GM18861 (cell line): ENCODE results near the gene GNE.
"Not testable (repeated sequence)": the region's sequence is repeated elsewhere in the genome, so short reads cannot be mapped to it uniquely, and the experiment has no call there.

Experiments
- ATAC-seq: cut with Tn5 transposase; IDR thresholded peaks from one replicate; pipeline ENCODE4 v1.9.1; 2021; ENCODE audit not compliant: unreplicated experiment

GNE gene

DNA sequence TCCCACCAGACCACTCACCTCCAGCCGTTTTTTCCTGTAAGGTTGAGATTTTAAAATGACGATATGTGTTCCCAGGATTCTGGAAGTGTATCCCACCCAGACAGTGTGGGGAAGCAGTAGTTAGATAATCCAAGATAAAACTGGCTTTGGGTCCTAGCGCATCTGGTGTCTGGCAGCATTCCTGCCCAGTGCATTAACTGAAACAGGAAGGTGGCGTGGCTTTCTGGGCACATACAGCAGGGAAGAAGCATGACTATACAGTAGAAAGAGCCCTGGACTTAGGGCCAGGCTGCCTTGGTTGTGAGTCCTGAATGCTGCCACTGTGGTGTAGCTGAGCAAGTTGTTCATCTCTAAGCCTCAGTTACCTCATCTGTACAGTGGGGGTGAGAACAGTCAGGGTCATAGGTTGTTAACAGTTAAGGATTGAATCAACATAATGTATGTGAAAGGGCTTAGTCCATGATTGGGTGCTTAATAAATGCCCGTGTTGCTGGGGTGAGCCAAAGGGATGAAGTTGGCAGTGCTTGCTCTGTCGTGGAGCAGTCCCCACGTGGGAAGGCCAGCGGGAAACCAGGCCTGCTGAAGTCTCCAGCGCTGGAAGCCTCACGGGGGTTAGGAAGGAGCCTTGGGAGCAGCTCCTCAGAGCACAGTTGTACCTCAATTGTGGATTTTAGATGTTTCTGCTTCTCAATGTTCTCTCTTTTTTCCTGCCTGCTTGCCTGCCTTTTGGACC, 49.6 kb downstream of the GNE start:
- no peak for ATAC-seq

DNA sequence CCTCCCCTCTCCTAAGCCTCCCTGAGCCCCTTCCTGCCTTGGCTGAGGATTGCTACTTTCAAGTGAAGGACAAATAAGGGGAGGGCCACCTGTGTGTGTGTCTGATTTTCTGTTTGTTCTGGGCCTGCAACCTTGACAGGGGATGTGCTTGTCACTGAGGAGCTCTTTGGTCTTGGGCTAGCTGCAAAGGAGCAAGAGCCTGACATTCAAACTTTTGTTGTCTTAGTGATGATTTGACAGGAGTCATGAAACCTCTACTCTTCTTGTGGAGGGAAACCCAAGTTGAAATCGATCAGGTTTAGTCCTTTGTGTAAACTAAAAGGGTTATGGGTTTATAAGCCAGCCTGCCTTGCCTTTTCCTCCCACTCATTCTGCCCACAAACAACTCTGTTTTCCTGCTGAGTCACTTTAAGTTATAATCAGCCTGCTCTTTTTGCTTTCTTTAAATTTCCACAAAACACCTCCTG, 50.7 kb downstream of the GNE start:
- ATAC-seq = no peak

DNA sequence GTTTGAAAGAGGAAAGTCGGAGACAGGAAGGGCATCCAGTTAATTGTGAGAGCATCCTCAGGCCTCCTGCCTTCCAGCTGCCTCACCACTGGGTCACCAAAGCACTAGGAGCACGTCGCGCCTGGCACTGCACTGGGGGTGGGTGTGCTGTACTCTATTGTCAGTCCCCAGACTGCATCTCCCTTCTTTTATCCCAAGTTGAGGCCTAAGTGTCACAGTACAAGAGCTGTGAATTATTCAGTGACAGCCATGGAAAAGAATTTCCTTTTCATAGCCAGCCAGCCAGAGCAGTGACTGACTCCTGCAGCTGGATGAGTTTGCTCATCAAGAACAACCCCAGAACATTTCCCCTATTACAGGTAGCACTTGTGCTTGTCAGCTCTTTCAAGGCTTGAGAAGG, 51.2 kb downstream of the GNE start:
- ATAC-seq = no peak

DNA sequence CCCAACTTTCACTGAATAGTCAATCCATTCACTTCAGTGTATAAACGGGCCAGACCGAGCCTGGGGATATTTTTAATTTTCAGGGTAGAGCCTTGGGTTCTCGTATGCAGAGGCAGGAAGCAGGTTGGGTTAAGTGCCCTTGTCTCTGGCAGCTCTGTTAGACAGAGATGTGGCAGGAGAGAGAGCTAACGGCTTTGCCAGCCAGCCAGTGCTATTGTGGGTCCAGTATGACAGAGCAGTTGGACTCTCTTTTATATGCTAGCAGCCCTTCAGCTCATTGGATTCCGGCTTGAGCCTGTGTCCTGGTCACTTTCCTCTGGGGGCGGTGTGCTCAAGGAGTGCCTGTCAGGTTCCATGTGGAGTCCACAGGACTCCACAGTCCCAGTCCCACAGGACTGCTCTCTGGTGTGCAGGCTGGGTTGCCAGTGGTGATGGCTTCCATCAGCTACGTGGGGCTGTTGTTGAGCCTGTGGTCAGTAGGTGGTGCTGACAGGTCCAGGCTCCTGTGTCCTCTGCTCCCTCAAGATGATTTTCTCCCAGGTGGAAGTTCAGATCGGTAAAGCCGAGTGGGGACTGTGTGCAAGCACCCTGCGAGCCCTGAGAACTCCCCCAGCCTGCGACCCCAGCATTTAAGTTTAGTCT, 53.2 kb downstream of the GNE start:
- no peak for ATAC-seq

DNA sequence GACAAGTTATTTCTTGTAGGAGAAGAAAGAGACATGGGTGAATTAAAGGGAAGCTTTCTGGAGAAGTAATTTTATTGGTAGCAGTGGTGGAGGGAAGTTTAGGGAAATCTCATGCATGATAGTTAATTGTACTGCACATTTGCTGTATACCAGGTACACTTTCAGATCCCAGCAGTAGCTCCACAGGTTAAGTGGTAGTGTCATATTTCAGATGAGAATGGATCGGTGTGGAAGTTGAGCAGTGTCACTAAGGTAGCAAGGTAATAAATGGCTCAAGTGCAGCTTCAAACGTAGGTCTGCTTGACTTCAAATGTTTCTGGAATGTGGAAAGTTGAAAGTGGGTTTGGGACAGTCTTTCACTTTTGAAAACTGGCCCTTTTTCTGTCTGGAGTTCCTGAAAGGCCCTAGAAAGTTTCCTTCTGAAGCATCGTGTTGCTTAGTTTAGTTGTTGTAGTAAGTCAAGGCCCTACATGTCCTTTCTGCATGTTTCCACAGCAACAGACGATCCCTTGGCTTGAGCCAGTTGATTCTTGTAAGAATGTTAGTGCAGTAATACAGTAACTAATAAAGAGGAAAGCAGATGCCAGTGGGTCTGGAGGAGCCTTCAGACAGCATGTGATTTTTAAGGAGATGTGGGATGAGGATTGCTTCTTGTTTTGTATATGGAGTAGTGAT, 63.8 kb downstream of the GNE start:
- ATAC-seq = no peak

DNA sequence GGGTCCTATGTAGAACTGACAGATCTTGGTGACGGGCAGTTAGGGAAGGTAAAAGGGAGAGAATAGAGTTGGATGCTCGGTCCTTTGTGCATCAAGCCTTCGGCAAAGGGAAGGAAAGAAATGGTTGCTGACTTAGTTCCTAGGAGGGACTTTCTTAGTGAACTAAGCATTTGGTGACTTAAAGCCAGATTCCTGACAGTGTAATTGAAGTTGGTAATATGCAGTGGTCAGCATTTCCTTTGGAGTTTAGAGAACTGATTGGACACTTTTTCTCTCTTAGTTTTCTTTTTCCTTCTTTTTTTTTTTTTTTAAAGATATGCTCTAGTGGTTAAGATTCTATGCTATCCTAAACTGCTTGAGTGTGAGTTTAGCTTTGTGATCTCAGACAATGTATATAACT, 65.2 kb downstream of the GNE start:
- ATAC-seq = no peak

DNA sequence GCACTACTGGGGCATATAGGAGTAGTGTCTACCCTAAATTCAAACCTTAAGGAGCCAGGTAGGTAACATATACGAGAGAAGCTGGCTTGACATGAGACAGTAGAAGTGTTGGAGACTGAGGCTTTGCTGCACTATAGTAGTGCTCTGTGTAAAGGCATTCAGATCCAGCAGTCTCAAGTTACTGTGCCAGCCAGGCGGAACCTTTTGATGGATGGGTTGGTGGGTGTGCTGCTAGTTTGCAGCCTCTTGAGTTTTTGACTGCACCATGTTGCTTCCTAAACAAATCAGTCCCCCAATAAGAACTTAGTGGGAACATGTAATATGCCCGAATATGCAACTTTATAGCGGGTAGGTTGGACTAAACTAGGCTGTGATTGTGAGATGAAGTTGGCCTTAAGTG, 66.1 kb downstream of the GNE start:
- ATAC-seq = no peak

DNA sequence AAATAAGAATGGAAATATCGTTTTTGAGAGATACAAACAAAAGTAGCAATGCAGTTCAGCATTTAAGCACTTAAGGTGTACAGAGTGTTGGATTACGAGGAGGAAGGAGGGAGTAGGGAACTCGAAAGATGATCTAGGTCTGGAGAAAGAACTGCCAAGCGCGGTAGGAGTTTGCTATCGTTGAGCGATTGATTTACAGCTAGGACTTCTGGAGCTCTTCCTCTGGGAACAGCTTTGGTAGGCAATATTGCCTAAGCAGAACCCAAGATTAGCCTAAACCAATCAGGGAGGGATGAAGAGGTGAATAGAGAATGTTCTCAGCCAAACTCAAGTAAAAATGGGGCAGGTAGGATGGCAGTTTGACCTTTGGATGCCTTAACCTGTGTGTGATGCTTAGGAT, 66.6 kb downstream of the GNE start:
- no peak for ATAC-seq

DNA sequence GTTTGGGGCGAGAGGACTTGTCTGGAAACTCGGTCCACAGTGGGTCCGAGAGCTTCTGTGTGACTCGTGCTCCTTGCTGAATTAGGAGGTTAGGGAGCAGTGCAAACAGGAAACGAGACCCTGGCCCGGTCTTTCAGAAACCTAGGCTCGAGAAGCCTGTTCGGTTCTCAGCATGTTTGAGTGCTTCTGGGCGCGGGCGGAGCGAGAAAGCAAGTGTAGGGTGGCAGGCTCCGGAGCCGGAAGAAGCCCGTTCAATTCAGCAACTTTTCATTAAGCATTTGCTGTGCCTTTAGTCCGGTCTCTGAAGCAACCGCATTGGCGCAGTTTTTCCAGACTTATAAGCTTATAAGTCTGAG, 67.0 kb downstream of the GNE start:
- ATAC-seq = no peak

DNA sequence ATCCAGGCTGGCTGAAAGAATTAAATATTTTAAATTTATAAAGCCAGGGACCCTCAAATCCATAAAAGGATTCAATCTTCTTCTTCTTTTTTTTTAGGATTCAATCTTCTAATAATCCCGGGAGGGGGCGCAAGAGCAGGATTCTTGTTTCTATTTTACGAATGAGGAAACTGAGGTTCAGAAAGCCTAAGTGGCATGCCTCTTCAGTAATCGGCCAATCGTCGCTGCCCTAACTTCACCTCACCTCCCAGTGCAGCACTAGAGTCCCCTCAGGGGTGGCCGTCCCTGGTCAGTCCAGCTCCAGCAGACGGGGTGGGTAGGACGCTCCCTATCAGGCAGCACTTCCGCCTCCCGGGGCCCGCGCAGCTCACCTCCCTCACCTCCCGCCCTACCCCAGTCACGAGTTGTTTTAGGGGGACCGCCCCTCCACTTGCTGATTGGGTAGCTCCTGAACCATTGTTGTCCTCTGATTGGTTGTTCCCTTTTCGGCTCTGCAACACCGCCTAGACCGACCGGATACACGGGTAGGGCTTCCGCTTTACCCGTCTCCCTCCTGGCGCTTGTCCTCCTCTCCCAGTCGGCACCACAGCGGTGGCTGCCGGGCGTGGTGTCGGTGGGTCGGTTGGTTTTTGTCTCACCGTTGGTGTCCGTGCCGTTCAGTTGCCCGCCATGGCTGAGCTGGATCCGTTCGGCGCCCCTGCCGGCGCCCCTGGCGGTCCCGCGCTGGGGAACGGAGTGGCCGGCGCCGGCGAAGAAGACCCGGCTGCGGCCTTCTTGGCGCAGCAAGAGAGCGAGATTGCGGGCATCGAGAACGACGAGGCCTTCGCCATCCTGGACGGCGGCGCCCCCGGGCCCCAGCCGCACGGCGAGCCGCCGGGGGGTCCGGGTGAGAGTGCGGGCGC, 67.6 kb downstream of the GNE start, which contains the start of gene CLTA:
Gene CLTA (plus strand): TSS at position 534 of the 902 bp plus-strand sequence. CDS start 136 bp downstream, at position 670.
- peak; percentile 95 for ATAC-seq

DNA sequence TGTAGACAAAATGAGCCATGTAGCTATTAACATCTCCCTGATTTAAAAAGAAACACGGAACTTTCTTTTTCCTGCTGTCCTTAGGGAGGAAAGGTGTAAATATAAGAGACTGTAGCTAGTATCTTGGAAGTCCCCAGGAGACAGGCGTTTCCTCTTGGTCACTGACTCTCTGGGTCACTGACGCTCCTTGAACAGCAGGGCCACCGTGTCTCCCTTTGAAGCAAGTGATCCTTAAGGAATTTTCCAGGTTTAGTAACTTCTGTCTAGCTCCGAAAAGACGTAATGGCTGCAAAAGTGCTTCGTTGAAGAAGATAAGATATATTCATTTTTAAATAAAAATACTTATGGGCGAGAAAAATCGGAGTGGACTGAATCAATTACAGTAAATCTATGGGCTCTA, 68.3 kb downstream of the GNE start:
- ATAC-seq = no peak

DNA sequence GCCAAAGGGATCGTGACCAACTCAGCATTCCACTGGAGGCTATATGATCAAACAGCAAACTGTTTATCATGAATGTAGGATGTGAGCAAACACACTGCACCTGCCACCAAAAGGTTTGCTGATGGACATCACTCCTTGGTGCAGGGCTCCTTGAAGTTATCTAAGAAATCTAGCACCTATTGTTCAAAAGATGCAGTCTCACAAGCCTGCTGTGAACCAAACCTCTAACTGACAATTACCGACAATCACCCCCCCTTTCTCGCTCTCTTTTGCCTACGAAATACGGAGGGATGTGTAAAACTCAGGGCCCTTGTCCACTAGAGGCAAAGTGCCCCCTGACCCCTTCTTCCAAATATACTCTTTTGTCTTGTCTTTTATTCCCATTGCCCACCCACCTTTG, 70.0 kb downstream of the GNE start:
- no peak for ATAC-seq

DNA sequence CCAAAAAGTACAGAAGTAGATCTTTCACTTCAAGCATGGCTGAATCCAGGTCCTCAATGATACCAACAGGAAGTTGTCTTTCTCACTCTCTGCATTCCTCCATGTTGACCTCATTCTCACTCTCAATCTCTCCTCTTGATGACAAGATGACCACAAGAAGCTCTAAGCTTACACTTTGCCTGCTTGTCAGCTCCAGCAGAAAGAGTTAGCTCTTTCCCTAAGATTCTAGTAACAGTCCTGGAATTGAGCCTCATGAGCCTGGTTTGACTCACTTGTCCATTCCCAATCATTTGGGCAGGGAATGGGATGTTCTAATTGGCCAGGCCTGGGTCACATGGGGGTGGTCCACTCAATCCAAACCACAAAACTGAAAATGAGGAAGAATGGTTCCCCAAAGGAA, 70.8 kb downstream of the GNE start:
- ATAC-seq = no peak

DNA sequence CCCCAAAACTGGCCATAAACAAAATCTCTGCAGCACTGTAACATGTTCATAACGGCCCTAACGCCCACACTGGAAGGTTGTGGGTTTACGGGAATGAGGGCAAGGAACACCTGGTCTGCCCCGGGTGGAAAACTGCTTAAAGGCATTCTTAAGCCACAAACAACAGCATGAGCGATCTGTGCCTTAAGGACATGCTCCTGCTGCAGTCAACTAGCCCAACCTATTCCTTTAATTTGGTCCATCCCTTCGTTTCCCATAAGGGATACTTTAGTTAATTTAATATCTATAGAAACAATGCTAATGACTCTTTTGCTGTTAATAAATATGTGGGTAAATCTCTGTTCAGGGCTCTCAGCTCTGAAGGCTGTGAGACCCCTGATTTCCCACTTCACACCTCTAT, 78.0 kb downstream of the GNE start:
- not testable (repeated sequence) for ATAC-seq

DNA sequence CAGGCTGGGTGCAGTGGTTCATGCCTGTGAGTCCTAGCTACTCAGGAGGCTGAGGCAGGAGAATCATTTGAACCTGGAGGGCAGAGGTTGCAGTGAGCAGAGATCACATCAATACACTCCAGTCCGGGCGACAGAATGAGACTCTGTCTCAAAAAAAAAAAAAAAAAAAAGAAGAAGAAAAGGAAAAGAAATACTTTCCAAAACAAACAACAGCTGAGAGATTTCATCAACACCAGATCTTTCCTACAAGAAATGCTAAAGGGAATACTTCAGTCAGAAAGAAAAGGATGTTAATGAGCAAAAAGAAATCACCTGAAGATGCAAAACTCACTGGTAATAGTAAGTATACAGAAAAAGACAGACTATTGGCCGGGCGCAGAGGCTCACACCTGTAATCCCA, 80.7 kb downstream of the GNE start:
- no peak for ATAC-seq

DNA sequence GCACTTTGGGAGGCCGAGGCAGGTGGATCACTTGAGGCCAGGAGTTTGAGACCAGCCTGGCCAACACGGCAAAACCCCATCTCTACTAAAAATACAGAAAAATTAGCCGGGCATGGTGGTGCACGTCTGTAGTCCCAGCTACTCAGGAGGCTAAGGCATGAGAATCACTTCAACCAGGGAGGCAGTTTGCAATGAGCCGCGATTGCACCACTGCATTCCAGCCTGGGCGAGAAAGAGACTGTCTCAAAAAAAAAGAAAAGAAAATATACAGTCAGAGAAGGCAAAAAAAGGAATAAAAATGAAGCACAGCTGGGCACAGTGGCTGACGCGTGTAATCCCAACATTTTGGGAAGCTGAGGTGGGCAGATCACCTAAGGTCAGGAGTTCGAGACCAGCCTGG, 81.8 kb downstream of the GNE start:
- not testable (repeated sequence) for ATAC-seq

DNA sequence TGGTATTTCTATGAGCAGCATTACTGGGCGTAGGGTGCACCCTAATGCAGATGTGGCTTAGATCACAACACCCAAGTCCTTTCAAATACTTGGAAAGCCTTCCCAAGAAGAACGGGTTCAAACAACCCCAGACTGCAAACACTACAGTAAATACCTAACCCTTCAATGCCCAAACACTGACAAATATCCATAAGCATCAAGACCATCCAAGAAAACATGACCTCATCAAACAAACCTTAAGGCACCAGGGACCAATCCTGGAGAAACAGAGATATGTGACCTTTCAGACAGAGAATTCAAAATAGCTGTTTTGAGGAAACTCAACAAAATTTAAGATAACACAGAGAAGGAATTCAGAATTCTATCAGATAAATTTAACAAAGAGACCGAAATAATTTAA, 83.0 kb downstream of the GNE start:
- ATAC-seq = not testable (repeated sequence)

DNA sequence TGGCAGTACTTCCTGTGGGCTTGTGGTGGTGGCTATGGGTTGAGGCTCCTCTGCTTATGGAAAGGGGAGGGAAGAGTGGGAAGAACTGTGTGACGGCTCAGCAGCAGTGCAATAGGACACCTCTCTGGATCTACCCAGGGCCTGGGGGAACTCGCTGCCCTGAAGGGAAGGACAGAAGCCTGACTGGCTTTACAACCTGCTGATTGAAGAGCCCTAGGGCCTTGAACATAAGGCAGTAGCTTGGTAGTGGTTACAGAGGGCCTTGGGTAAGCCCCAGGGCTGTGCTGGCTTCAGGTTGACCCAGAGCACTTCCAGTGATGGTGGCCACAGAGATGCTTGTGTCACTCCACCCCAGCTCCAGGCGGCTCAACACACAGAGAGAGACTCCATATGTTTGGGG, 83.5 kb downstream of the GNE start:
- no peak for ATAC-seq

DNA sequence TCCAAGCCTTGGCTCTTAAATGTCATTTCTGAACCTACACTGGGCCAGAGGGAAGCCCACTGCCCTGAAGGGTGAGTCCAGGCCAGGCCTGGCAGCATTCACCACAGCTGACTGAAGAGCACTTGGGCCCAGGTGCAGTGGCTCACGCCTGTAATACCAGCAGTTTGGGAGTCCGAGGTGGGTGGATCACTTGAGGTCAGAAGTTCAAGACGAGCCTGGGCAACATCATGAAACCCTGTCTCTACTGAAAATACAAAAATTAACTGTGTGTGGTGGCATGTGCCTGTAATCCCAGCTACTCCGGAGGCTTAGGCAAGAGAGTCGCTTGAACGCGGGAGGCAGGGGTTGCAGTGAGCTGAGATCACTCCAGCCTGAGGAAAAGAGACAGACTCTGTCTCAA, 84.0 kb downstream of the GNE start:
- no peak for ATAC-seq

DNA sequence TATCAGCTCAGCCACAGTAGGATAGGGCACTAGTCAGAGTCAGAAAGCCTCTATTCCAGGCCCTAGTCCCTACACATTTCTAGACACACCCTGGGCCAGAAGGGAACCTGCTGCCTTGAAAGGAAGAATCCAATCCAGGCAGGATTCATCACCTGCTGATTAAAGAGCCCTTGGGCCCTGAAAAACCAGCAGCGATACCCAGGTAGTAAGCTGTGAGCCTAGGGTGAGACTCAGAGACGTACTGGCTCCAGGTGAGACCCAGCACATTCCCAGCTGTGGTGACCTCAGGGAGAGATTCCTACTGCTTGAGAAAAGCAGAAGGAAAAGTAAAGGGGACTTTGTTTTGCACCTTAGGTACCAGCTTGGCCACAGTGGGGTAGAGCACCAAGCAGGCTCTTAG, 84.4 kb downstream of the GNE start:
- no peak for ATAC-seq

DNA sequence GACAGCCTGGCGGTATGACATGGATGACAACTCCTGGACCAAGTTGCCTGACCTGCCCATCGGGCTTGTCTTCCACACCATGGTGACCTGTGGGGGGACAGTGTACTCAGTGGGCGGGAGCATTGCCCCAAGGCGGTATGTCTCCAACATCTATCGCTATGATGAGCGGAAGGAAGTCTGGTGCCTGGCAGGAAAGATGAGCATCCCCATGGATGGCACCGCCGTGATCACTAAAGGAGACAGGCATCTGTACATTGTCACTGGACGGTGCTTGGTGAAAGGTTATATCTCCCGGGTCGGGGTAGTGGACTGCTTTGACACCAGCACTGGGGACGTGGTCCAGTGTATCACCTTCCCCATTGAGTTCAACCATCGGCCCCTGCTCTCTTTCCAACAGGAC, 87.7 kb downstream of the GNE start:
- no peak for ATAC-seq
